Measurements from ENCODE around the gene TFR2.

DNA sequence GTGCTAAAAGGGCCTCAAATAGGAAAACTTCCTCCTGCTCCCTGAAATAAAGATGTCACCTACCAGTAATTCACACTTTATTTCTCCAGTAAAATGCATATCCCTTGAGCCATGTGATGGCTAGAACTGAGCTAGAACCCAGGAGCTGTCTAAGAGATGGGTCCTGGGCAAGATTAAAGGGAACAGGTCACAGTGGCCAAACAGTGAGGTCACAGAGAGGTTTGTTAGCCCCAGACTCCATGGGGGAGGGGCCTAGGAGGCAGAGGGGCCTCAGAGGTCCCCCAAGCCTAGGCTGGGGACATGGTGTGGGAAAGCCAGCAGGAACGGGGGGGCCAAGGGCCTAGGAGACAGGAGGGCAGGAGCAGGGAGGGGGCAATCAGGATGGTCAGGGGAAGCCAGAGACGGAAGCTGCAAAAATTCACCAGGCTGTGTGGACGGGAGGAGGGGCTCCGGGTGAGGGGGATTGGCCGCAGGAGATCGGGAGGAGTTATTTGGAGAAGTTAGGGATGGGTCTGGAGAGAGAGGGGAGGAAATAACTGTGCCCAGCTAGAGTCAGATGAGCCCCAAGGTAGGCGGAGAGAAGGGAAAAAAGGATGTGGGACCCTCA is 51.9 kb downstream of the TFR2 start:
- TF ChIP-seq, protein P1, sequence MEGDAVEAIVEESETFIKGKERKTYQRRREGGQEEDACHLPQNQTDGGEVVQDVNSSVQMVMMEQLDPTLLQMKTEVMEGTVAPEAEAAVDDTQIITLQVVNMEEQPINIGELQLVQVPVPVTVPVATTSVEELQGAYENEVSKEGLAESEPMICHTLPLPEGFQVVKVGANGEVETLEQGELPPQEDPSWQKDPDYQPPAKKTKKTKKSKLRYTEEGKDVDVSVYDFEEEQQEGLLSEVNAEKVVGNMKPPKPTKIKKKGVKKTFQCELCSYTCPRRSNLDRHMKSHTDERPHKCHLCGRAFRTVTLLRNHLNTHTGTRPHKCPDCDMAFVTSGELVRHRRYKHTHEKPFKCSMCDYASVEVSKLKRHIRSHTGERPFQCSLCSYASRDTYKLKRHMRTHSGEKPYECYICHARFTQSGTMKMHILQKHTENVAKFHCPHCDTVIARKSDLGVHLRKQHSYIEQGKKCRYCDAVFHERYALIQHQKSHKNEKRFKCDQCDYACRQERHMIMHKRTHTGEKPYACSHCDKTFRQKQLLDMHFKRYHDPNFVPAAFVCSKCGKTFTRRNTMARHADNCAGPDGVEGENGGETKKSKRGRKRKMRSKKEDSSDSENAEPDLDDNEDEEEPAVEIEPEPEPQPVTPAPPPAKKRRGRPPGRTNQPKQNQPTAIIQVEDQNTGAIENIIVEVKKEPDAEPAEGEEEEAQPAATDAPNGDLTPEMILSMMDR (IDR thresholded peaks at IDR 0.05), result no peak
- TF ChIP-seq EZH2phosphoT487 (IDR thresholded peaks at IDR 0.05), result no peak
- TF ChIP-seq EZH2 (IDR thresholded peaks at IDR 0.05), result no peak

All from neural progenitor cell (in vitro differentiated cells).